HG02678 (cell line): ENCODE results near the gene EIF3J.
"Not testable (repeated sequence)": the region's sequence is repeated elsewhere in the genome, so short reads cannot be mapped to it uniquely, and the experiment has no call there.

ENCODE experiments used
- ATAC-seq: cut with Tn5 transposase; IDR thresholded peaks from one replicate; pipeline ENCODE4 v1.9.1; 2021; ENCODE audit warnings: mild to moderate bottlenecking, moderate library complexity; ENCODE audit not compliant: unreplicated experiment

EIF3J gene, protein sequence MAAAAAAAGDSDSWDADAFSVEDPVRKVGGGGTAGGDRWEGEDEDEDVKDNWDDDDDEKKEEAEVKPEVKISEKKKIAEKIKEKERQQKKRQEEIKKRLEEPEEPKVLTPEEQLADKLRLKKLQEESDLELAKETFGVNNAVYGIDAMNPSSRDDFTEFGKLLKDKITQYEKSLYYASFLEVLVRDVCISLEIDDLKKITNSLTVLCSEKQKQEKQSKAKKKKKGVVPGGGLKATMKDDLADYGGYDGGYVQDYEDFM

DNA sequence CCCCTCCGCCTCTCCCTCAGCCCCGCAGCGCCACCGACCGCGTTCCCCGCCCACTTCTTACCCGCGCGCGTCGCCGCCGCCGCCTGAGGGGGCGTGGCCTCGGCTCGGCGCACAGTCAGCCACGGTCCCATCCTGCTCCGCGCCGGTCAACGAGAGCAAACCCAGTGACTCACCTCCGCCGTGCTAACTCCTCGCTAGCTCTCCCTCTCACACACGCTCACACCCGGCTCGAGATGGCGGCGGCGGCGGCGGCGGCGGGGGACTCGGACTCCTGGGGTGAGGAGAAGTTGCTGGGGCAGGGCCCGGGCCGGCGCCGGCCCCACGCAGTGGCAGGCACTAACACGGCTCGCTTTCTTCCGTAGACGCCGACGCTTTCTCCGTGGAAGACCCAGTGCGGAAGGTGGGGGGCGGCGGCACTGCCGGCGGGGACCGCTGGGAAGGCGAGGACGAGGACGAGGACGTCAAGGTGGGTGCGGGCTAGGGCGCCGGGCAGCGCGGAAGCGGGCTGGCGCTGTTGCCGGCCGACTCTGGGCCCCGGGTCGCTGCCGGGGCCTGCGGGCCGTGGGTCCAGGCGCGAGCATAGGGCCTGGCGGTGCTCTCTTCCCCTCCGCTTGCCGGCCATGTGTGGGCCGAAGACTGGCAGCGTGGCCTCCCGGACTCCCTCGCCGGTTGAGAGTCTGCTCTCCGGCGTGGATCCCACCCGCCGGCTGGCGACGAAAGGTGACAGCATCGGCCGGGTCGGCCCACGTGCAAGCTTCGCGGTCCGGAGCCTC lies at the start of gene EIF3J:
Gene EIF3J, plus strand, starts transcription at position 186 of the 773 bp plus-strand sequence. Its CDS starts 48 bp downstream, at position 234.
- ATAC-seq: peak; percentile 84

DNA sequence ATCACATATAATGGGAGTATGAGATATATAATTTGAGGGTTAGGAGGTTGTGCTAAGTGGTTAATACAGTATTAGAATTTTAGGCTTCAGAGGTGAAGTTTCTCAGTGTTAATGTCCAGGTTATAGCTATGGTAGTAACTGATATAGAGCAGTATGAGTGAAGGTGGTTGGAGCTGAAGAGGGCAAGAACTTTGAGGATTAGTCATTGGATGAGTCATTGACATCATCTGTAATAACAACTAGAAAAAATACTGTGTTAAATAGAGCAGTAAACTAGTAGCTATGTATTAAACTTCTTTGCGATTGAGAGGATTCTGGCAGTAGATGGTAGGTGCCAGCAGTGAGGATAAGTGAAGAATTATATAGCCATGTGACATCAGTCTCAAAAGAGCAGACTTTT lies 47.5 kb upstream of the EIF3J start:
- no peak for ATAC-seq

DNA sequence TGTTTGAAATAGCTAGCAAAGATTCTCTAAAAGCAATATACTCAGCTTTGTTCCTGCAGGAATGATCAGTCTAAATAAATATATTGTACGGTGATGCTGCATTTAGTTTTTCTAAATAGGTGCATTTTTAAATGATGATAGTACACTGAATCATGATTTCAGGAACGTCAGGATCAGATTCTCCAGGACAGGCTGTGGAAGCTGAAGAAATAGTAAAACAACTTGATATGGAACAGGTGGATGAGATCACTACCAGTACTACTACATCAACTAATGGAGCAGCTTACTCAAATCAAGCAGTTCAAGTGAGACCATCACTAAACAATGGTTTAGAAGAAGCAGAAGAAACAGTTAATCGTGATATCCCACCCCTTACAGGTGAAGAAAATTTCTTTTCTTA lies 46.3 kb upstream of the EIF3J start:
- ATAC-seq: no peak

DNA sequence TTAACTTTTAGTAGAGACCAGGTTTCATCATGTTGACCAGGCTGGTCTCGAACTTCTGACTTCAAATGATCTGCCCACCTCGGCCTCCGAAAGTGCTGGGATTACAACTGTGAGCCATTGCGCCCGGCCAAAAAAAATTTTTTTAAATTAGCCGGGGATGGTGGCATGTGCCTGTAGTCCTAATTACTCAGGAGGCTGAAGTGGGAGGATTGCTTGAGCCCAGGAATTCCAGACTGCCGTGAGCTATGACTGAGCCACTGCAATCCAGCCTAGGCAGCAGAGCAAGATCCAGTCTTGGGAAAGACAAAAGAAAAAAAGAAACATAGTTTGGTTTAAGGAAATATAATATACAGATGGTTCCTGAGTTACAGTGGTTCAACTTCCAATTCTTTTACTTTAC lies 44.9 kb upstream of the EIF3J start:
- ATAC-seq: no peak

DNA sequence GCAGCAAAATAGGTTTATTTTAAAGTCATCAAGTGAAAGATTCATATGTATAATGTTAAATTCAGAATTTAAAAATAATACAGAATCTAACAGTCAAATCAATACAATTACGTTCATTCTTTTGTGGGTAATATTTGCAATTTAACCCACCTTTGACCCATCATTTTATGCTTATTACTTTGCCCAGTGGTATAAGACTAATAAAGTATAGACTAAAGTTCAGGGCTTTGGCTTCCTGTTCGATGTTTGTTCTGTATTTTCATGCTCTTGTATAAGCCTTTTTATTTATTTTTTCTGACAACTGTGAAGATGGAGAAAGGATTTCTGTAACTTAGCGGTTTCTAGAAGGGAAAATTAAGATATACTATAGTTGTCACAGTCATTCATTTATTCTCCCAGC lies 44.3 kb upstream of the EIF3J start:
- ATAC-seq: no peak

DNA sequence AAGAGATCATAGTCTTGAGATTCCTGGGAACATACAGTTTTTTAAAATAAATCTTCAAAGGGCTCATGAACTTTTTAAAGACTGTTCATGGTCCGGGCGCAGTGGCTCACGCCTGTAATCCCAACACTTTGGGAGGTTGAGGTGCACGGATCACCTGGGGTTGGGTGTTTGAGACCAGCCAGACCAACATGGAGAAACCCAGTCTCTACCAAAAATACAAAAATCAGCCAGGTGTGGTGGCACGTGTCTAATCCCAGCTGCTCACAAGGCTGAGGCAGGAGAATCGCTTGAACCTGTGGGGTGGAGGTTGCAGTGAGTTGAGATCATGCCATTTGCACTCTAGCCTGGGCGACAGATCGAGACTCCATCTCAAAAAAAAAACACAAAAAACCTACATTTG lies 41.4 kb upstream of the EIF3J start:
- ATAC-seq: no peak

DNA sequence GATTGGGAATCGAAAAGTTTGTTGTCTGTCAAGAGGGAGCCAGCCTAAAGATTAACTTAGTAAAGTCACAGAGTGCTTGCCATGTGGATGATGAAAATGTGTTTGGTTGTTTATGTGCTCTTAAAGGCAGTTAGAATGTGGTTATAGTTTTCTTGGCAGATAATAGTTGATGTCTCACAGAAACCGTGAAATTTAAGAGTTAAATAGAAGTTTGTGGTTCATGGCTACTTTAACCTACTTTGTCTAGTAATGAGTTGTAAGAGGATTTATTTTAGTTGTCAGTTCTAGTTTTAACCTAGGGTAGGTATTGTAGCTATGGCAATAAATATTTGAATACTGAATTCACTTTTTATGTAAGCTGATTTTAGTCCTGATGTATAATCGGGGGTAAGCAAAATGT lies 36.4 kb upstream of the EIF3J start:
- no peak for ATAC-seq

DNA sequence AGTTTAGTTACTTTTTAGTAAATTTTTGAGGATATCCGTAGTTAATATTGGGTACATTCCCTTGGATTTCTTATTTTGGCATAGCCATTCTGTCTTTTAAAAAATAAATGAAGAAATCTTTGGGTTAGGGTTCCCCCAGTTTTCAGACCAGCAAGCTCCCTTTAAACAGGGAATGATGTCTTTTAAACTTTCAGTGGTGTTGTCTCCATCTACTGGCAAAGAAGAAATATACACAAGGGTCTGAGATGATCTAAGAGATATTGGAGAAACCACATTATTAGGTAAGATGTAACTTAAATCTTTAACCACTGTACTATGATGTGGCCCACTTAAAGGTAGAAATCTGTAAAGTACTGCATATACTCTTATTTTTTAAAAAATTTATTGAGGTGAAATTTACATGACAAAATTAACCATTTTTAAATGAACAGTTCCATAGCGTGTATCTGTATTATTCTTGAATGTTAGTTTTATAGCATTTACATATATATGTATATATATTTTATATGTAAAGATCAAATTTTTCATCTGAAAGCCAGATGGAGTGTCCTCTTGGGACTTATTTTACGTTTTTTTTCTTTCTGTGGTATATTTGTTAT lies 35.1 kb upstream of the EIF3J start:
- no peak for ATAC-seq

DNA sequence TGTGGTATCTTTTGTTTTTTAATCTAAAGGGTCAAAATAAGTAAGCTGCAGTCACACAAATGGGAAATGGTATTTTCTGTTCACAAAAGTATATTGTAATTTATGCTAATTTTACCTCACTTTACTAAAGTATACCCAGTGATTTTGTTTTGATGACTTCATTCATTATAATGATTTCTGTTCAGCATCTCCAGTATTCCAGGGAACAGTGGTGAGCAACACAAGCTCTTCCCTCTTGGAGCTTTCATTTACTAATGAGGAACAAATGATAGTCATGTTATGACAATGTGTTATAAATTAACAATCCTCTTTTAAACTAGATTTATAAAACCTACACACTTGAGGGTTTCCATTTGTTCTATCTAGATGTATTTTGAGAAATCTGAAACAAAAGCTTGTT lies 20.5 kb upstream of the EIF3J start:
- ATAC-seq: no peak

DNA sequence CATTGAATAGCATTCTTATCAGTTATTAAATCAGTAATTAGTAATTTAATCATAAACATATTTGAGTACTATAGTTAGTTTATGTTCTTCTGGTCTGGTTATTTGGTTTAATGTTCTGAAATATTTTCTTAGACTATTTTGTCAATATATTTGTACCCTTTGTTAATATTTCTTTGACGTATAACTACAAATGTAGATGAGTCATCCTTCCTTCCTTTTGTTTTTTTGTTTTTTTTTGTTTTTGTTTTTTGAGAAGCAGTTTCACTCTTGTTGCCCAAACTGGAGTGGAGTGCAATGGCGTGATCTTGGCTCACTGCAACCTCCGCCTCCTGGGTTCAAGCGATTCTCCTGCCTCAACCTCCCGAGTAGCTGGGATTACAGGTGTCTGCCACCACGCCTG lies 17.4 kb upstream of the EIF3J start:
- no peak for ATAC-seq

DNA sequence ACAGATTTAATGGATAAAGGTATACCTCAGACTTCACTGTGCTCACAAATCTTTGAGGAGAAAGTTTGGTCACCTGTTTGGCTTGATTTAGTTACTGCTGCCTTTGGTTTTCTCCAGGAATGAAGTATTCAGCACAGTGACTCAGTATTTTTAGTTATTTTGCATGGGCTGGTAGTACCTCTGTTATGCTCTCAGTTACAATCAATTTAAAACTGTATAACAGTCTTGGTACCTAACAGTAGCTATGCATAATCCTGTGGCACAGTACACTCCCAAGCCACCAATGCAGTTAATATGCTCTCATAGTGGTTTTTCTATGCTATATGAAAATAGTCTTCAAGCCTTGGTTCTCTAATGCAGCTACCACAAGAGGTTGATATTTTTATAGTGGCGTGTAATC lies 11.9 kb upstream of the EIF3J start:
- no peak for ATAC-seq

DNA sequence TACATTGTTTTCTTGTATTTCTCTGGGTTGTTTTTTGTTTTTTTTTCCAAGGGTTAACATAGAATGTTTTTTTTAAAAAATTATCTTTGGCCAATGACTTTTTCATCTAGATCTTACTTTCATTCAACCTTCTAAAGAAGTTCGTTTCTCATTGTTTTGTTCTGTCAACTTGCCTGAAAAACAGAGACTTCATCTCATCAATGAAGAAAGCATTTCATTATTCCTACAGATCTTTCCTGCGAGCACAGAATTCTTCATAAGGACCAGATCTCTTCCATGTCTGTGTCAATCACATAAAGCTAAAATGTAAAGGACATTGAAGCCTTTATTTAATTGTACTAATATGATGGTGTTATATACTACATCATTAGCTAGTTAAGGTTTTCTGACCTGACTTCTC lies 9.7 kb upstream of the EIF3J start:
- ATAC-seq: no peak

DNA sequence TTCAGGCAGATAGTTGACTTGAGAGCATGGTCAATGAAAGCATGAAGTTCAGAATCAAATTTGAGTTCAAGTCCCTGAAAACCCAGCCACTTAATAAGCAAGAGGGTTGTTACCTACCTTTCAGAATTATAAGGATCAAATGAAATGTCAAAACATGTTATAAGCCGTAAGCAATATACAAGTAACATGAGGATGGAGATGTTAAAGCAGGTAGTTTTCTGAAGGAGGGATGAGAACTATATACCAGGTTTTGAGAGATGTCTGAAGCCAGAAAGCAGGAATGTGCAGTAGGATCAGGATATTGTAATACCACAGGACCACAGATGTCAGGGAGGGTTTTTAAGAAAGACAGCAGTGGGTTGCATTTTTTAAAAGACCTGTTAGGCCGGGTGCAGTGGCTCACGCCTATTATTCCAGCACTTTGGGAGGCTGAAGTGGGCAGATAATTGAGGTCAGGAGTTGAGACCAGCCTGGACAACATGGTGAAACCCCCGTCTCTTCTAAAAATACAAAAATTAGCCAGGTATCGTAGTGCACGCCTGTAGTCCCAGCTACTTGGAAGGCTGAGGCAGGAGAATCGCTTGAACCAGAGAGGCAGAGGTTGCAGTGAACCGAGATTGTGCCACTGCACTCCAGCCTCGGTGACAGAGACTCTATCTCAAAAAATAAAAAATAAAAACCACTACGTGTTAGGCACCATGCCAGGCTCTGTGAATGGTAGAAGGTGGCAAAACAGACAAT lies 6.9 kb upstream of the EIF3J start:
- no peak for ATAC-seq

DNA sequence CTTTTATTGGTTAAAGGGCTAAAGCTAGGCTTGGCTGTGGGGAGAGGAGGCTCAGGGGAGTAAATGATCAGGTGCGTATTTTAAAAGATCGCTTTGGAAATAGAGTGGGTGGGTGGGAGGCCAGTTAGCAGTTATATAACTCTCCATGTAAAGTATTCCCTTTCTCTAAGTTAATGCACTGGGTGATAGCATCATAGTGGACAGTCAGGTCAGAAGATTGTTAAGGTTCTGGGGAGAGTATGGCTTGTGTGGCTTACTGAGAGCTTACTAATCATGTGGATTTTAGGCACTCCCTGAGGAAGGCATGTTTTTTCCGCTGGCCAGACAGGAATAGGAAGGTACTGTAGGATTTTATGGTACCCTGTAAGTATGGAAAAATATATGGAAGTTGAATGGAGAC lies 6.3 kb upstream of the EIF3J start:
- no peak for ATAC-seq

DNA sequence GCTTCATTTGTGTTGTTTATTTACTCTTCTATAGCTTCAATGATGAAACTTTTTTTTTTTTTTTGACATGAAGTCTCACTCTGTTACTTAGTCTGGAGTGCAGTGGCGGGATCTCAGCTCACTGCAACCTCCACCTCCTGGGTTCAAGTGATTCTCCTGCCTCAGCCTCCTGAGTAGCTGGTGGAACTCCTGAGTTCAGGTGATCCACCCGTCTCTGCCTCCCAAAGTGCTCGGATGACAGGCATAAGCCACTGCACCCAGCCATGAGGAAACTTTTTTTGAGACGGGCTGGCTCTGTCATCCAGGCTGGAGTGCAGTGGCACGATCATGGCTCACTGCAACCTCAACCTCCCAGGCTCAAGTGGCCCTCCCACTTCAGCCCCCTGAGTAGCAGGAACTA lies 4.7 kb upstream of the EIF3J start:
- not testable (repeated sequence) for ATAC-seq

DNA sequence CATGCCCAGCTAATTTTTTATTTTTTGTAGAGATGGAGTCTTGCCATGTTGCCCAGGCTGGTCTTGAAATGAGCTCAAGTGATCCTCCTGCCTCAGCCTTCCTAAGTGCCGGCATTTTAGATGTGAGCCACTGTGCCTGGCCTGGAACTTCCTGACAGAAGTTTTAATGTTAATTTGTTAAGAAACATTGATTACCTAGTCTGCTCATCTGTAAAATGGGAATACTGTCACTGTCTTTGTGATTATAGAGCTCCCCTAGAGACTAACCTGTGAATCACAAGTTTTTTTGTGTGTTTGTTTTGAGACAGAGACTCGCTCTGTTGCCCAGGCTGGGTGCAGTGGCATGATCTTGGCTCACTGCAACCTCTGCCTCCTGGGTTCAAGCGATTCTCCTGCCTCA lies 4.3 kb upstream of the EIF3J start:
- no peak for ATAC-seq

DNA sequence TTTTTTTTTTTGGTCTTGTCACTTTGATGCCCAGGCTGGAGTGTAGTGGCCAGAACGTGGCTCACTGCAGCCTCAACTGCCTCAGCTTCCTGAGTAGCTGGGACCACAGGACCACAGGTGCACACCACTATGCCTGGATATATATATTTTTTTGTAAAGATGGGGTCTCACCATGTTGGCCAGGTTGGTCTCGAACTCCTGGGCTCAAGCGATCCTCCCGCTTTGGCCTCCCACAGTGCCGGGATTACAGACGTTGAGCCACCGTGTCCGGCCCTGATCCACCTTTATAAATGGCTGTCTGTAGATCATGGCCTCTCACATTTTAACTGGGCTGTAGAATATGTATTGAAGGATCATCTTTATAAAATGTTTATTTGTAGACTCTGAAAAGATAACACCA lies 1.9 kb upstream of the EIF3J start:
- ATAC-seq: no peak

DNA sequence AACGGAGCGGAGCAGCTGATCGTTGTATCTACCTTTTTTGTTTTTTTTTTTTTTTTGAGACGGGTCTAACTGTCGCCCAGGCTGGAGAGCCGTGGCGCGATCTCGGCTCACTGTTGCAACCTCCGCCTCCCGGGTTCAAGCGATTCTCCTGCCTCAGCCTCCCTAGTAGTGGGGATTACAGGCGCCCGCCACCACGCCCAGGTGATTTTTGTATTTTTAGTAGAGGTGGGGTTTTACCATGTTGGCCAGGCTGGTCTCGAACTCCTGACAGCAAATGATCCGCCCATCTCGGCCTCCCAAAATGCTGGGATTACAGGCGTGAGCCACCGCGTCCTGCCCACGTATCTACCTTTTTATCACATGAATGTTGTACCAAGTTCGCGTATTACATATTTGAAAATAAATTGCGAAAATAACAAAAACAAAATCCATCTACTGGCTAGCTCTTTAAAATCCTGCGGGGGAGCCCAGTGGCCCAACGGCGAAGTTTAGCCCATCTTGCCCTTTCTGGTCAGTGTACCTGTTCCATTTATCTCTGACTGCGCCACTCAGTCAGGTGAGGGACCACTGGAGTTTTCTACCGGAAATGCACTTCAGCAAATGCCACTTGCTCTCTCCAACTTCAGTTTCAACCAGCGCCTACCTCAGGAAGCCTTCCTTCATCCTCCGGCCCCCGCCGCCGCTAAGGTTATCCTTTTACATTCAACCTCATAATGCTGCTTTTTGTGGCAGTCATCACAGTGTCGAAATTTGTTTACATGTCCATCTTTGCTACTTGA lies 1.2 kb upstream of the EIF3J start:
- no peak for ATAC-seq

DNA sequence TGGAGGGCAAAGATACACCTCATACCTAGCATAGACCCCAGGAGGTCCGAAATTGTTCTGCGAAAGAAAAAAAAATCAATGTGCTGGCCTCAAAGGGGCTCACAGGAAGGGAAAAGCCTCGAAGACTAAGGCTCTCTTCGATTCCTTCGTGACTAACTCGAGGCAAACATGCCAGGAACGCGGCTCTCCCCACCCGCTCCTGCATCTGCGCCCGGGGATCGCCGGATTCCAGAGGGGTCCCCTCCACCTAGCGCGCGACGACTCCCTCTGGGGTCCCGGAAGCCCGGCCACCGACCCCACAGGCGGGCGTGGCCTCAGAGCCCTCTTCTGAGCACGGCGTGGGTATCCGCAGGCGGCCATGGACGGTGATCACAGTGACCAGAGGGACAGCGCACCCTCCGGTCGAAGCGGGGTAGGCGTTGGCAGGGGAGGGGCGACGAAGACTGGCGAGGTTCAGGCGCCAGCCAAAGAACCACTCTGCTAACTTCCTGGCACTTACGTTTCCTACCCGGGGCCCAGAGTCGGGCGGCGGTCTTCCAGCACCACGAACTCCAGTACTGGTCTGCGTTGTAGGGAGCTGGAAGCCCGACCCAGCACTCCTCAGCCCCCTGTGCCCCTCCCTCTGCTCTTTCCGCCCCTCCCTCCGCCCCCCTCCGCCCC lies 515 bp upstream of the EIF3J start:
- ATAC-seq: peak; percentile 61

DNA sequence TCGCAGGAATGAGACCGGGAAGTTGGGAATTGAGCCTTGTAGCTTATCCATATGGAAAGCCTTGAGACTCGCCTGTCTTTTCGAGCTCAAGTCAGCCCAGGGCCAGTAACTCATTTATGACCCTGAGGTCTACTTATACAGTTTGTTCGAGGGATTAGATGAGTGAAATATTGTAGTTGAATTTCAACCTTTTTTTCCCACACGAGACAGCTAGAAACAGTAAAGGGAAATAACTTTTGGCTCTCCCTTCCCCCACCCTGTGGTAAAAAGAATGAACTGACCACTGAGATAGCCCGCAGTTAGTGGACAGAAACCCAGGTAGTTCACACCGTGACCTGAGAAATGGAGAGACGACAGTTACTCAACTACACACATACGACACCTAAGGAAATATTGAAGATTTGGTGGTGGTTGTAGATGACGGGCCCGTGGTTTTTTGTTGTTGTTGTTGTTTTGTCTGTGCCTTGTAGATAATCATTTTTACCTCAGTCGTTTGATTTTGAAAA lies 841 bp downstream of the EIF3J start:
- ATAC-seq: no peak
